Spinal cord (tissue), 10 donors: ENCODE results near the gene SMTN. TPM values are rescaled to one million over a fixed set of nuclear protein-coding genes. Genes with fewer than 3 reads are reported as not detected.

Experiments
- DNase-seq, 6 donors: peaks; one replicate each; pipeline versions ENCODE4 v3.0.0 to v3.0.0-alpha.2; 2013 to 2015; ENCODE audit warnings: low spot score in 6 of 6, low read depth in 4 of 6
- H3K27ac ChIP-seq: one replicate; pipeline ENCODE4 v1.5.1; 2013; ENCODE audit warnings: low read depth, low read length, control low read depth
- H3K27me3 ChIP-seq: one replicate; pipeline ENCODE4 v1.6.1; 2013; ENCODE audit warnings: low read length; ENCODE audit not compliant: control insufficient read depth, insufficient read depth
- H3K36me3 ChIP-seq: one replicate; pipeline ENCODE4 v1.6.1; 2013; ENCODE audit warnings: low read length; ENCODE audit not compliant: control insufficient read depth, insufficient read depth
- H3K4me1 ChIP-seq: one replicate; pipeline ENCODE4 v1.6.1; 2013; ENCODE audit warnings: low read length; ENCODE audit not compliant: control insufficient read depth, insufficient read depth
- H3K4me3 ChIP-seq: one replicate; pipeline ENCODE4 v1.5.1; 2013; ENCODE audit warnings: low read depth, low read length, control low read depth
- H3K9me3 ChIP-seq: one replicate; pipeline ENCODE4 v1.6.1; 2013; ENCODE audit warnings: low read length; ENCODE audit not compliant: control insufficient read depth, insufficient read depth
- WGBS: methylation state at CpG from one replicate; pipeline ENCODE4 v1.1.5; 2013; ENCODE audit warnings: missing lambda C conversion rate; ENCODE audit not compliant: insufficient coverage; 5-methylcytosine and 5-hydroxymethylcytosine counted together
- polyA plus RNA-seq, 2 donors: library from polyadenylated mRNA; unstranded; fragments of 120-200 nt; gene quantifications; one replicate each; pipeline ENCODE4 v1.2.1, GENCODE V29; 2013; ENCODE audit not compliant: insufficient read length in 2 of 2
- total RNA-seq, 2 donors: library from RNA; depleted of rRNA in 1 of 2; stranded (reverse); fragments of 120-200 nt in 1 of 2; fragments of >200 nt in 1 of 2; gene quantifications; one replicate each; pipeline versions ENCODE4 v1.2.3 to v1.2.4, GENCODE V29; 2013 to 2014
- donor health status: healthy.

Gene SMTN
- total and polyA plus RNA-seq, 4 donors = 26.1 to 61.0 (median 41.7) TPM

GRCh38 chr22:31082606-31083376 is 1.7 kb downstream of the SMTN start:
- no peak for DNase-seq
- 91% methylated on average over 11 of the region's 11 CpGs for WGBS
- peak overlapping the region; percentile 79 for H3K27ac ChIP-seq
- H3K36me3 ChIP-seq = peaks cover 11% of the 10 kb centered on the region
- no peaks in the 10 kb centered on the region for H3K9me3 ChIP-seq
- H3K4me1 ChIP-seq = peaks cover 71% of the 10 kb centered on the region
- H3K27me3 ChIP-seq = no peaks in the 10 kb centered on the region
- H3K4me3 ChIP-seq = peak overlapping the region; percentile 79

GRCh38 chr22:31083377-31083768 is 2.3 kb downstream of the SMTN start:
- 86% methylated on average over 1 of the region's 3 CpGs for WGBS
- H3K4me3 ChIP-seq = peak overlapping the region; percentile 79

GRCh38 chr22:31083923-31084810 is 3.0 kb downstream of the SMTN start:
- H3K27ac ChIP-seq = peak overlapping the region; percentile 85
- peaks cover 24% of the 10 kb centered on the region for H3K36me3 ChIP-seq
- H3K27me3 ChIP-seq = no peaks in the 10 kb centered on the region
- H3K4me1 ChIP-seq = peaks cover 83% of the 10 kb centered on the region
- H3K4me3 ChIP-seq = peak overlapping the region; percentile 79
- DNase-seq = no peak
- no peaks in the 10 kb centered on the region for H3K9me3 ChIP-seq
- 25% methylated on average over 10 of the region's 18 CpGs for WGBS

More at GRCh38 chr22:31083377-31083768, 2.3 kb downstream of the SMTN start:
- no peak for DNase-seq
- Histone ChIP-seq H3K27ac (peak overlapping the region; percentile 79), H3K4me1 (peaks cover 75% of the 10 kb centered on the region), H3K9me3 (no peaks in the 10 kb centered on the region), H3K36me3 (peaks cover 16% of the 10 kb centered on the region), H3K27me3 (no peaks in the 10 kb centered on the region)

- under 1% methylated on average over 69 of the region's 69 CpGs for WGBS
- H3K36me3 ChIP-seq = peaks cover 32% of the 10 kb centered on the region
- peak overlapping the region; percentile 94 for H3K27ac ChIP-seq
Observed at GRCh38 chr22:31084811-31085492, 3.8 kb downstream of the SMTN start.

GRCh38 chr22:31085493-31085824 is 4.3 kb downstream of the SMTN start:
- Histone ChIP-seq H3K27me3 (no peaks in the 10 kb centered on the region), H3K36me3 (peaks cover 37% of the 10 kb centered on the region), H3K4me3 (peak overlapping the region; percentile 79), H3K4me1 (peaks cover 89% of the 10 kb centered on the region), H3K27ac (peak overlapping the region; percentile 94), H3K9me3 (no peaks in the 10 kb centered on the region)
- 1% methylated on average over 9 of the region's 13 CpGs for WGBS
- peak in 2 of 6 donors; percentile 34 to 69 for DNase-seq

More at GRCh38 chr22:31084811-31085492, 3.8 kb downstream of the SMTN start:
- Histone ChIP-seq H3K9me3 (no peaks in the 10 kb centered on the region), H3K4me1 (peaks cover 90% of the 10 kb centered on the region), H3K4me3 (peak overlapping the region; percentile 79), H3K27me3 (no peaks in the 10 kb centered on the region)
- peak in 2 of 6 donors; percentile 79 to 89 for DNase-seq

GRCh38 chr22:31085928-31086327 is 4.8 kb downstream of the SMTN start:
- Histone ChIP-seq H3K4me1 (peaks cover 87% of the 10 kb centered on the region), H3K36me3 (peaks cover 42% of the 10 kb centered on the region), H3K9me3 (no peaks in the 10 kb centered on the region), H3K27me3 (no peaks in the 10 kb centered on the region), H3K4me3 (peak overlapping the region; percentile 79), H3K27ac (peak overlapping the region; percentile 94)
- WGBS = 64% methylated on average over 3 of the region's 3 CpGs
- DNase-seq = no peak

- H3K27me3 ChIP-seq = no peaks in the 10 kb centered on the region
- H3K4me3 ChIP-seq = no peak overlapping the region
- DNase-seq = no peak
- H3K36me3 ChIP-seq = peaks cover 51% of the 10 kb centered on the region
- peaks cover 87% of the 10 kb centered on the region for H3K4me1 ChIP-seq
- 96% methylated on average over 2 of the region's 8 CpGs for WGBS
- H3K9me3 ChIP-seq = no peaks in the 10 kb centered on the region
- peak overlapping the region; percentile 94 for H3K27ac ChIP-seq
Observed at GRCh38 chr22:31086703-31087330, 5.7 kb downstream of the SMTN start.

GRCh38 chr22:31087744-31088215 is 6.7 kb downstream of the SMTN start:
- Histone ChIP-seq H3K27me3 (no peaks in the 10 kb centered on the region), H3K36me3 (peaks cover 60% of the 10 kb centered on the region), H3K4me1 (peaks cover 87% of the 10 kb centered on the region), H3K9me3 (no peaks in the 10 kb centered on the region), H3K4me3 (peak overlapping the region; percentile 33), H3K27ac (peak overlapping the region; percentile 94)
- WGBS = 94% methylated on average over 21 of the region's 21 CpGs
- DNase-seq = no peak
